ENCODE data around the gene EHD1. TPM values are rescaled to one million over a fixed set of nuclear protein-coding genes. Genes with fewer than 3 reads are reported as not detected.

Gene EHD1
- total RNA-seq, 4 donors from 2014 or later: 53.5 to 90.7 (median 67.4) TPM

DNA sequence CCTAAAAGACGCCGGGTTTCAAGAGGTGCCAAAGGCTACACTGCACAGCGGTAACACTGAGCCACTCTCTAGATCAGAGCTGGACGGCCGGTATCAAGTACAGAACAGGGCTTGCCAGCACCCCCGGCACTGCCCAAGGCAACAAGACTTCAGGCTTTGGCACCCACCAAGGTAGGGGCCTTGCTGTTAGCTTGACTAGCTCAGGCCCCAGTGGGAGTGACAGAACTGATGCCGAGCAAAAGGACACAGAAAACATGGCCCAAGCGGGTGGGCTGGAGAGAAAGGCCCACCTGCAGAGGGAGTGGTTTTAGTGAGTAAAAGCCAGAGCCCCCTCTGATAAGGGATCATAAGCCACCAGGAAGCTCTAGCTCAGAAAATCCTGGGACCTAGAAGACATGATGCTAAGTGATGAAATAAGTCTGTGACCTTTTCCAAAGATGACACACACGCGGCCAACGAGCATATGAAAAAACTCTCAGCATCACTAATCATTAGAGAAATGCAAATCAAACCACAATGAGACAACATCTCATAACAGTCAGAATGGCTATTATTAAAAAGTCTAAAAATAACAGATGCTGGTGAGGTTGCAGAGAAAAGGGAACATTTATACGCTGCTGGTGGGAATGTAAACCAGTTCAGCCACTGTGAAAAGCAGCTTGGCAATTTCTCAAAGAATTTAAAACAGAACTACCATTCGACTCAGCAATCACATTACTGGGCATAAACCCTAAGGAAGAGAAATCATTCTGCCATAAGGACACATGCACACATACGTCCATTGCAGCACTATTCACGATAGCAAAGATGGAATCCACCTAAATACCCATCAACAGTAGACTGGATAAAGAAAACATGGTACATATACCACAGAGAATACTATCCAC lies 12.9 kb downstream of the EHD1 start:
- DNase-seq: peak in 1 of 2 donors; percentile 19
- TF ChIP-seq POLR2A (IDR thresholded peaks at IDR 0.05) (no peak), CTCF (IDR thresholded peaks at IDR 0.05) (no peak)
- H3K27ac ChIP-seq: peak overlapping the region; percentile 41 to 79 (median 72)
- no peaks in the 10 kb centered on the region for H3K36me3 ChIP-seq
- H3K9me3 ChIP-seq: no peaks in the 10 kb centered on the region
- 71 to 75% methylated on average over 9 to 12 of the region's 15 CpGs for WGBS, 2 donors
- H3K4me1 ChIP-seq: peaks cover 45 to 70% of the 10 kb centered on the region in 2 donors
- no peaks in the 10 kb centered on the region for H3K27me3 ChIP-seq
- intact Hi-C loops (cut with DNase I): no loop called here
- H3K4me3 ChIP-seq (replicated peaks in 1 of 3): no peak overlapping the region

- H3K27me3 ChIP-seq: no peaks in the 10 kb centered on the region
- H3K4me3 ChIP-seq (replicated peaks in 1 of 3): no peak overlapping the region
- intact Hi-C loops (cut with DNase I): no loop called here
- 67 to 70% methylated on average over 14 to 17 of the region's 18 CpGs for WGBS, 2 donors
- TF ChIP-seq CTCF (IDR thresholded peaks at IDR 0.05): no peak
- DNase-seq: no peak
- H3K36me3 ChIP-seq: peaks cover 2 to 4% of the 10 kb centered on the region in 2 donors
- no peaks in the 10 kb centered on the region for H3K9me3 ChIP-seq
- H3K27ac ChIP-seq: peak overlapping the region; percentile 41 to 79 (median 72)
- peaks cover 37 to 62% of the 10 kb centered on the region in 2 donors for H3K4me1 ChIP-seq
Observed at GRCh38 chr11:64864473-64865285, 13.7 kb downstream of the EHD1 start.

GRCh38 chr11:64864135-64864472 lies 14.3 kb downstream of the EHD1 start:
- peaks cover 33 to 56% of the 10 kb centered on the region in 2 donors for H3K4me1 ChIP-seq
- no peak for DNase-seq
- 63 to 86% methylated on average over 1 to 7 of the region's 9 CpGs for WGBS, 2 donors
- H3K4me3 ChIP-seq (replicated peaks in 1 of 3): no peak overlapping the region
- intact Hi-C loops (cut with DNase I): no loop called here
- H3K27me3 ChIP-seq: no peaks in the 10 kb centered on the region
- TF ChIP-seq CTCF (IDR thresholded peaks at IDR 0.05) (no peak), POLR2A (IDR thresholded peaks at IDR 0.05) (no peak)
- peaks cover 5 to 7% of the 10 kb centered on the region in 2 donors for H3K36me3 ChIP-seq
- H3K27ac ChIP-seq: peak overlapping the region; percentile 41 to 79 (median 72)
- H3K9me3 ChIP-seq: no peaks in the 10 kb centered on the region

GRCh38 chr11:64863391-64864060 lies 14.9 kb downstream of the EHD1 start:
- Histone ChIP-seq H3K4me1 (peaks cover 33 to 50% of the 10 kb centered on the region in 2 donors), H3K9me3 (no peaks in the 10 kb centered on the region), H3K4me3 (replicated peaks in 1 of 3) (no peak overlapping the region), H3K27me3 (no peaks in the 10 kb centered on the region), H3K27ac (peak overlapping the region; percentile 63 to 79 (median 72)), H3K36me3 (peaks cover 5 to 11% of the 10 kb centered on the region in 2 donors)
- intact Hi-C loops (cut with DNase I): no loop called here
- no peak for TF ChIP-seq CTCF (IDR thresholded peaks at IDR 0.05)
- no peak for TF ChIP-seq POLR2A (IDR thresholded peaks at IDR 0.05)
- DNase-seq: no peak
- 70 to 75% methylated on average over 20 to 22 of the region's 23 CpGs for WGBS, 2 donors

All from thyroid gland (tissue), 4 donors.